GM18498 (cell line): ENCODE data around the gene ALLC.
"Not testable (repeated sequence)": the region's sequence is repeated elsewhere in the genome, so short reads cannot be mapped to it uniquely, and the experiment has no call there.

Experiments
- ATAC-seq: cut with Tn5 transposase; IDR thresholded peaks from one replicate; pipeline ENCODE4 v1.9.1; 2021; ENCODE audit warnings: mild to moderate bottlenecking, moderate library complexity; ENCODE audit not compliant: unreplicated experiment

Gene ALLC

GRCh38 chr2:3654011-3654410 lies 4.0 kb upstream of the ALLC start:
- no peak for ATAC-seq

- no peak for ATAC-seq
Measured at GRCh38 chr2:3654531-3655225, 3.3 kb upstream of the ALLC start.

GRCh38 chr2:3655871-3656761 lies 1.9 kb upstream of the ALLC start:
- no peak for ATAC-seq

DNA sequence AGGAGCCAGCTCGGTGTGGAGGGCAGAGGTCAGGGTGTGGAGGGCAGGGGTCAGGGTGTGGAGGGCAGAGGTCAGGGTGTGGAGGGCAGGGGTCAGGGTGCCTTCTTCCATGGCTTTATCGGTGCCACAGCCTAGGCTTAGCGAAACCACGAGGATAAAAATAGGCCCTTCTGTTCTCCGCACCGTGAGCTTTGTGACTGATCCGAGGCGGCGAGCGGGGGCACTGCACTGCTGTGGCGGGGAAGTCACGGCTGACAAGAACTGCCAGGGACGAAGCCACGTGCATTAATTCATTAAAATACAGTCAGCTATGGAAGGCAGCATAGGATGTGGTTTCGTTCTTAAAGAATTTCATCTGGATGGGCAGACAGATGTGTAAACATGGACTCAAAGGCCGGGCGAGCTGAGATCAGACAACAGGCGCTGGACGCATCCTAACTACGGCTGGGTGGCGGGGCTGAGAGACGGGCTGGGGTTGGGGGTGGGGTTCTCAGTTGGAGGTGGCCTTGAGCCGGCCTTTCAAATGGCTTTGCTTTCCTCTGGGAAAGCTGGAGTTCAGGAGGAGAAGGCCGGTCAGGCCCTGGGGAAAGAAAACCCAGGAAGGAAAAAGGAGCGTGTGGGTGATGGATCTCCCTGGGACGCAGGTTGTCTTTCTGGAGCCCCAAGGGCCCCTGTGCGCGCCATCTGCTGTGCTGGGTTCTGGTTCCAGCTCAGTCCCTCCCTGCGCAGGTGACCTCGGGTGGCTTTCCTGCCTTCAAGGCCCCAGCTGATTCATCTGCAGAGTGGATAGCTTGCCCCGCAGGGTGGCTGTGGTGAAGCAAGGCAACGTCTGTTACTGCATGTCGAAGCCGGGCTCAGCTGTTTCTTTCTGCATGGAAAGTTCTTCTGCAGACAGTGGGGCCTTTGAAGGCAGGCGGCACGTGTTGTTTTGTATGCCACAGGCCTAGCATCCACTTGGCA lies 958 bp upstream of the ALLC start:
- no peak for ATAC-seq

GRCh38 chr2:3659447-3660432 lies 1.7 kb downstream of the ALLC start:
- ATAC-seq = no peak

DNA sequence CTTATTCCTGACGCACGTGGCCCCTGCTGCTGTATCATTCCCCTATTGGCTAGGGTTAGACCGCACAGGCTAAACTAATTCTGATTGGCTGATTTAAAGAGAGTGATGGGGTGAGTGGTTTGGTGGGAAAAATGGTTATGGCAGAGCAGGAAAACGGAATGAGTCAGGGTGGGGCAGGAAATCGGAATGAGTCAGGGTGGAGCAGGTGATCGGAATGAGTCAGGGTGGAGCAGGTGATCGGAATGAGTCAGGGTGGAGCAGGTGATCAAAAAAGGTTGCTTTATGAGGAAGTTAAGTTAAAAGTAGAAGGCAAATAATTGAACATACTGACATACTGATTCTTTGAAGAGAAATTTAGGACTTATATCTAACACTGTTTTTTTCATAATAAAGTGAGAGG lies 2.6 kb downstream of the ALLC start:
- not testable (repeated sequence) for ATAC-seq

GRCh38 chr2:3661149-3661660 lies 3.2 kb downstream of the ALLC start:
- ATAC-seq = no peak

DNA sequence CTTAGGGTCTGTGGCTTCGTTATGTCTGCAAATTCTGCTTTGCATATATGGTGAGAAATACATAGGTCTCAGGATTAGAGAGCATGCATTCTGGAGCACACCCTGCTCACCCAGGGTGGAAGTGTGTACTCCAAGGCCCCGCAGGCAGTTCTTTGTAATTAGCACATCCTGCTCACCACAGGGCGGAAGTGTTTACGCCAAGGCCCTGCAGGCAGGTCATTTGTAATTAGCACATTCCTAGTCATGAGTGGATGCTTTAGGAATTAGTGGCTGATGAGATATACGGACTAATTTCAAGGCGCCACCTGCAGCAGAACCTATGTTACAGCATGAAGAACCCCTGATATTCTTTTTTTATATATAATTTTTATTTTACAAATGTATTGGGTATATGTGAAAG lies 4.2 kb downstream of the ALLC start:
- ATAC-seq = no peak

DNA sequence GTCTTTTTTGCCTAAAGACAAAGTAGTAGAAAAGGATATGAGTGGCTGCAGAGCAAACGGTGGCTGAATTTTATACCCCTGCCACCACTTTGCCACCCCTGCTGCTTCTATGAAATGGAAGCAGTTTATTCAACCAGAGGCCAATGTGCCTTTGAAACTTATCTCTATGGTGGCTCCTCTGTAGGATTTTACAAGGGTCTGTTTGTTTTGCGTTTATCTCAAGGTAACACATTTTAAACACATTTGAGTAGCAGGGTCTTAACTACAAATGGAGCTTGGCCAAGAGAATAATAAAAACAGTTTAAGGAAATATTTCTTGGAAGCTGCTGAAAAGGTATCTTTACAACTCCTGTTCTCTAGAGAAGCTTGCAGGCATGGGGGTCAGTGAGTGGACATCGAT lies 6.1 kb downstream of the ALLC start:
- ATAC-seq = no peak

DNA sequence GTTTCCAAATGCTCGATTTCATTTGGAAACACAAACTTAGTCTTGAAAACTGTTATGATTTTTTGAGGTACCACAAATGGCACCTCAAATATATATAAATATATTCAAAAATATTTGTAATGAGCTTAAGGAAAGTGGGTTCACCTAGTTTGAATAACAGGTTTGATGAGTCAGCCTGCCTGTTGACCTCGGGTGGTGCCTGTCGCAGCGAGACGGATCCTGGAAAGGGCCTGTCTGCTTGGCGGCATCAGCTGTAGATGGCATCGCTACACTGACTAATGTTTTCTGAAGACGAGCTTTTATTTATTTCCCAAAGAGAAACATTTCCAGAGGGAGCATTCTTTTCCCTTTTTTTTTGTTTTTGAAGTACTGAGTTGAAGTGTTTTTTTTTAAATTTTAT lies 6.9 kb downstream of the ALLC start:
- ATAC-seq = no peak

DNA sequence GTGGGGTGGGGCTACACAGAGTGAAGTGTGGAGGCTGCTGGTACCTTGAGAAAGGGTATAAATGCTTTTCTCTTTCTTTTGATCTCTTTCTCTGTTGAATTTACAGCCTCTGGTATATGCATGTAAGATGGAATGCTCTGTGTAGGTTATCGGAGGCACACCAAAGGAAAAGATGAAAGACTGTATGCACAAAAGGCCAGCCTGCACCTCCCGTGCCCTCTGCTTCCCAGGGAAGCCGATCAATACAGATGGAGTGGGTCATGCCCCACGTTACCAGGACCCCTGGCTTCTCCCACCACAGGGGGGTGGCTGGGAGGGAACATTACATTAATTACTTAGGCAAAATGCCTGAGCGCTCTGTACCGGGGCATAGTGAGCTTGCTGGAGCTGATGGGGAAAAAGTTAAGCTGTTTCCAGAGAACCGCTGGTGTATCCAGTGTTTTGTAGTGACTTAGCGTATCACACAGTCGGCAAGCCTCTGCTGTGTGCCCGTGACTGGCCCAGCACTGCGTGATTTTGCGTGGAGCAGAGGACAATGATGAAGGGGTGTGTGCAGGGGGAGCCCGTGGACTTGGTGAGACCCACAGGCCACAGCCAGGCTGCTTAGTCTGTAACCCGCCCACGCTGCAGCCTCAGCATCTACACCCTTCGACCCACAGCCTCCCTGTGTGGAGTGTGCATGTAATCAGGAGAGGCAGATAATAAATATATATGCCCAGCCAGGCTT lies 8.0 kb downstream of the ALLC start:
- no peak for ATAC-seq

- ATAC-seq = no peak
Measured at GRCh38 chr2:3666613-3666975, 8.6 kb downstream of the ALLC start.

DNA sequence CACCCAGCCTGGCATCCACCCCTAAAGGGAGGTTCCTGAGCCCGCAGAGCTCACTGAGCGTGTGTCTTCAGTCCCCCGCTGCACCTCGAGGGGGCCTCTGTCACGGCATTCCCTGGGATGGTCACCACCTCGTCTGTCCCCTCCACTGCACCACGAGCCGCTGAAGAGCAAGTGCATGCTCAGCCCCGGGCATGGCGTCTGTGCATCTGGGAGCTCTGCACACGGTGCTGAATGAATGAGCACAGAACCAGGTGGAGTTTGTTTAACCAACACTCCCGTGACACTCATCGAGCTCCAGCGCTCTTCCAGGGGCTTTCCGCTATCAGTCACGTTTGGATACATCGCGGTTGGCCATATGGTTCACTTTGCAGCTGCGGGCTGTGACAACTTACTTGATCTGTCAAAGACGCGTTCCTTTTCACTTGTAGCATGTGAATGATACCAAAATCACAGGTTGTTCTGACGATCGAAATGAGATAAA lies 9.2 kb downstream of the ALLC start:
- no peak for ATAC-seq

- ATAC-seq = no peak
Measured at GRCh38 chr2:3669656-3670055, 11.7 kb downstream of the ALLC start.

DNA sequence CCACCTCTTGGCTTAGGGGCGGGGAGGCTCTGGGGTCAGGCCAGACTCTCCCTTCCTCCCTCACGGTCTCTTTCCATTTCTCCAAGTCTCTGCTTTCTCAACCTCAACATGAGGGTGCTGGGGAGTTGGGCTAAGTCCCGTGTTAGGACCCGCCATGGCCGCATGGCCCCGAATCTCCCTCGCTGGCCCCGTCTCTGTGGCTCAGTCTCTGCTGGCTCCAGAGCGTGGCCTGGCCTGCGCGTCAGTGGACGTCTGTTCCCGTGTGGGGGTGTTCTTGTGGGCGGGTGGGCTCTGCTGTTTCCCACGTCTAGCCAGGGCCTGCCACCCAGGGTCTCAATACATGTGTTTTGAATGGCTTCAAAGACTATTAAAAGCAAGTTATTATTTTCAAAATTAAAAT lies 12.4 kb downstream of the ALLC start:
- ATAC-seq = no peak

- ATAC-seq = no peak
Measured at GRCh38 chr2:3670941-3671340, 12.9 kb downstream of the ALLC start.

GRCh38 chr2:3672861-3673678 lies 15.1 kb downstream of the ALLC start:
- ATAC-seq = no peak
